Fibroblast of gingiva (primary cell): ENCODE results near the gene RMND1.
"Not testable (repeated sequence)": the region's sequence is repeated elsewhere in the genome, so short reads cannot be mapped to it uniquely, and the experiment has no call there.

Experiments used
- DNase-seq: peaks from one replicate; pipeline ENCODE4 v3.0.0-alpha.2; 2011; ENCODE audit warnings: low read depth

Gene RMND1

GRCh38 chr6:151451950-151452749 is at the start of gene RMND1:
Gene RMND1, minus strand, starts transcription at chr6:151452126. Its CDS starts 6,315 bp downstream, at chr6:151445811.
- peak; percentile 100 for DNase-seq

GRCh38 chr6:151499551-151499950 is 47.6 kb upstream of the RMND1 start:
- no peak for DNase-seq

GRCh38 chr6:151498327-151498726 is 46.4 kb upstream of the RMND1 start:
- peak; percentile 55 for DNase-seq

- DNase-seq: no peak
Observed at GRCh38 chr6:151497905-151498304, 46.0 kb upstream of the RMND1 start.

- DNase-seq: no peak
Observed at GRCh38 chr6:151495380-151495779, 43.5 kb upstream of the RMND1 start.

- no peak for DNase-seq
Observed at GRCh38 chr6:151494936-151495320, 43.0 kb upstream of the RMND1 start.

- DNase-seq: peak; percentile 44
Observed at GRCh38 chr6:151494235-151494935, 42.5 kb upstream of the RMND1 start.

- DNase-seq: peak; percentile 7
Observed at GRCh38 chr6:151493804-151494234, 41.9 kb upstream of the RMND1 start, which contains the start of gene CCDC170. Gene CCDC170, plus strand, starts transcription at chr6:151494017. Its CDS starts 112 bp downstream, at chr6:151494129.

- DNase-seq: no peak
Observed at GRCh38 chr6:151493161-151493803, 41.4 kb upstream of the RMND1 start.

GRCh38 chr6:151490996-151491395 is 39.1 kb upstream of the RMND1 start:
- no peak for DNase-seq

GRCh38 chr6:151488226-151488625 is 36.3 kb upstream of the RMND1 start:
- no peak for DNase-seq

GRCh38 chr6:151483994-151484393 is 32.1 kb upstream of the RMND1 start:
- DNase-seq: no peak

- peak; percentile 22 for DNase-seq
Observed at GRCh38 chr6:151482290-151482689, 30.4 kb upstream of the RMND1 start.

GRCh38 chr6:151481786-151482185 is 29.9 kb upstream of the RMND1 start:
- DNase-seq: no peak

GRCh38 chr6:151478670-151479069 is 26.7 kb upstream of the RMND1 start:
- no peak for DNase-seq

GRCh38 chr6:151477726-151478125 is 25.8 kb upstream of the RMND1 start:
- no peak for DNase-seq

- DNase-seq: peak; percentile 34
Observed at GRCh38 chr6:151475653-151476523, 24.0 kb upstream of the RMND1 start.

GRCh38 chr6:151464702-151465101 is 12.8 kb upstream of the RMND1 start:
- no peak for DNase-seq

- DNase-seq: no peak
Observed at GRCh38 chr6:151461673-151462072, 9.7 kb upstream of the RMND1 start.

GRCh38 chr6:151455751-151456398 is 3.9 kb upstream of the RMND1 start:
- DNase-seq: not testable (repeated sequence)

- DNase-seq: peak; percentile 31
Observed at GRCh38 chr6:151452750-151453427, 963 bp upstream of the RMND1 start.
